Gastroesophageal sphincter (tissue), 3 donors: ENCODE measurements around the gene HECW1.

ENCODE experiments used
- CTCF ChIP-seq, 4 experiments: fragments of 200-600 bp in 2 of 4; fragments of 450-650 bp in 2 of 4; sonication (generic) in 1 of 4; IDR thresholded peaks; one replicate each; pipeline ENCODE4 v1.5.1; 2017 to 2019; ENCODE audit warnings: antibody characterized with exemption in 4 of 4, mild to moderate bottlenecking in 2 of 4, moderate library complexity in 2 of 4
- EP300 ChIP-seq: sonication (generic); formaldehyde crosslinking; IDR thresholded peaks from one replicate; pipeline ENCODE4 v1.6.1; 2017; ENCODE audit warnings: antibody characterized with exemption, mild to moderate bottlenecking
- POLR2AphosphoS5 ChIP-seq: sonication (generic); formaldehyde crosslinking; IDR thresholded peaks from one replicate; pipeline ENCODE4 v1.6.1; 2017; ENCODE audit warnings: antibody characterized with exemption

GRCh38 chr7:43247757-43248156 lies 135.3 kb downstream of the HECW1 start:
- TF ChIP-seq CTCF (IDR thresholded peaks at IDR 0.05) (no peak), POLR2AphosphoS5 (no peak), EP300 (no peak)
